ENCODE data around the gene IRF4.

DNA sequence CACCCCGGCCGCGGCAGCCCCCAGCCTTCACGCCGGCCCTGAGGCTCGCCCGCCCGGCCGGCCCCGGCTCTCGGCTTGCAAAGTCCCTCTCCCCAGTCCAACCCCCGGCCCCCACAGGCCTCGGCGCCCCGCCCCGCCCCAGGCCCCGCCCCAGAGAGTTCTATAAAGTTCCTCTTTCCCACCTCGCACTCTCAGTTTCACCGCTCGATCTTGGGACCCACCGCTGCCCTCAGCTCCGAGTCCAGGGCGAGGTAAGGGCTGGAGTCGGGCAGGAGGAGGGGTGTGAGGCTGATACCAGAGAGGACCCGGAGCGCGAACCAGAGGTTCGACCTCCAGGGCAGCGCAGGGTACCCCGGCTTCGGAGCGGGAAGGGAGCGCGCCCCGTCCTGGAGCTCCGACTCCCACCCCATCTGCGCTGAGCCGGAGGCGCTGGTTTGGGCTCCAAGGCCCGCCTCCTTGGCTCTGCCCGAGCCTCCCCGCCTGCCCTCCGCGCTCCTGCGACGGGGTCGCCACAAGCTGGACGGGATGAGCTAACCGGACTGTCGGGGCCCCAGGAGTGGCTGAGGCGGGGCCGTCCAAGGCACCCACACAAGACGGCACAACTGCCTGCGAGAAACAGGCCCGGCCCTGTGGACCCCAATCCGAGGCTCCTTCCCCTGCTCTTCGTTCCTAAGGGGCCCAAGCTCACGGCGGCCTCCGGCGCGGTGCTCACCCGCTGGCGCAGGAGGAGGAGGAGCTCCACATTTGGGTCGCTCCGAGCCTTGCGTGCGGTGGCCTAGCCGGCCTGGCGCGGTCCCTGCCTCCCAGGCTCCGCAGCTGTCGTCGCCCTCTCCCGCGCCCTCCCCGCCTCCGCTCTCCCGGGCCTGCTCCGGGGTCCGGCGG is at the start of gene IRF4:
- TF ChIP-seq POLR2A (IDR thresholded peaks at IDR 0.05; ENCODE audit: low read length) (no peak), GATA1 (IDR thresholded peaks at IDR 0.05; ENCODE audit: low read depth, low read length) (no peak)
